SK-N-SH treated with all-trans-retinoic acid at 6 μM for 48 hours (cell line): Measurements from ENCODE around the gene EVA1C.

Experiments
- ATAC-seq: fragments of 200-7000 bp; cut with Tn5 transposase; 3 replicates; pipeline ENCODE4 v1.9.1; 2020; ENCODE audit warnings: mild to moderate bottlenecking, moderate library complexity
- ARNTL ChIP-seq: fragments of 450-650 bp; formaldehyde crosslinking; IDR thresholded peaks from 2 replicates; pipeline ENCODE4 v1.5.0; 2020; ENCODE audit warnings: low read depth, mild to moderate bottlenecking, moderate library complexity, borderline replicate concordance
- BACH2 ChIP-seq: fragments of 250-450 bp; sonication (Bioruptor Pico); IDR thresholded peaks from 2 replicates; pipeline ENCODE4 v1.9.0; 2021; ENCODE audit warnings: mild to moderate bottlenecking, borderline replicate concordance
- CREB5 ChIP-seq: fragments of 250-450 bp; sonication (Bioruptor Pico); IDR thresholded peaks from 2 replicates; pipeline ENCODE4 v1.5.1; 2020; ENCODE audit warnings: low read depth, mild to moderate bottlenecking, moderate library complexity
- CSDC2 ChIP-seq: fragments of 250-450 bp; sonication (Bioruptor Pico); IDR thresholded peaks from 2 replicates; pipeline ENCODE4 v1.5.0; 2020; ENCODE audit warnings: mild to moderate bottlenecking, moderate library complexity
- CSRNP3 ChIP-seq: fragments of 250-450 bp; sonication (Bioruptor Pico); IDR thresholded peaks from 2 replicates; pipeline ENCODE4 v1.5.1; 2021; ENCODE audit warnings: mild to moderate bottlenecking, moderate library complexity
- ESRRG ChIP-seq: fragments of 250-450 bp; sonication (Bioruptor Pico); IDR thresholded peaks from 2 replicates; pipeline ENCODE4 v1.6.1; 2021; ENCODE audit warnings: mild to moderate bottlenecking
- GLIS3 ChIP-seq: fragments of 250-450 bp; sonication (Bioruptor Pico); IDR thresholded peaks from 2 replicates; pipeline ENCODE4 v1.5.0; 2020; ENCODE audit warnings: mild to moderate bottlenecking, moderate library complexity
- ISL1 ChIP-seq: fragments of 250-450 bp; sonication (Bioruptor Pico); IDR thresholded peaks from 2 replicates; pipeline ENCODE4 v2.1.2; 2022; ENCODE audit warnings: mild to moderate bottlenecking, moderate library complexity
- OSR1 ChIP-seq: fragments of 250-450 bp; sonication (Bioruptor Pico); IDR thresholded peaks from 2 replicates; pipeline ENCODE4 v1.8.0; 2022; ENCODE audit warnings: moderate library complexity, mild to moderate bottlenecking, inconsistent platforms
- PATZ1 ChIP-seq: fragments of 250-450 bp; sonication (Bioruptor Pico); IDR thresholded peaks from 2 replicates; pipeline ENCODE4 v1.8.0; 2020; ENCODE audit warnings: mild to moderate bottlenecking, moderate library complexity, borderline replicate concordance
- POU6F1 ChIP-seq: fragments of 250-450 bp; sonication (Bioruptor Pico); IDR thresholded peaks from 2 replicates; pipeline ENCODE4 v1.8.0; 2021; ENCODE audit warnings: low read depth, mild to moderate bottlenecking, moderate library complexity, borderline replicate concordance
- PPARA ChIP-seq: fragments of 250-450 bp; sonication (Bioruptor Pico); IDR thresholded peaks from 2 replicates; pipeline ENCODE4 v1.5.0; 2020; ENCODE audit warnings: mild to moderate bottlenecking, borderline replicate concordance
- RARB ChIP-seq: fragments of 250-450 bp; sonication (Bioruptor Pico); IDR thresholded peaks from 2 replicates; pipeline ENCODE4 v1.8.0; 2021; ENCODE audit warnings: mild to moderate bottlenecking, moderate library complexity
- SNAI2 ChIP-seq: fragments of 250-450 bp; sonication (Bioruptor Pico); IDR thresholded peaks from 2 replicates; pipeline ENCODE4 v1.5.0; 2020; ENCODE audit warnings: mild to moderate bottlenecking, moderate library complexity
- TCF4 ChIP-seq: fragments of 250-450 bp; sonication (Bioruptor Pico); IDR thresholded peaks from 2 replicates; pipeline ENCODE4 v1.8.0; 2021; ENCODE audit warnings: mild to moderate bottlenecking, moderate library complexity, borderline replicate concordance
- TOX ChIP-seq: fragments of 250-450 bp; sonication (Bioruptor Pico); IDR thresholded peaks from 2 replicates; pipeline ENCODE4 v1.8.0; 2021; ENCODE audit warnings: mild to moderate bottlenecking, moderate library complexity, borderline replicate concordance
- ZC3H10 ChIP-seq: fragments of 250-450 bp; sonication (Bioruptor Pico); IDR thresholded peaks from 2 replicates; pipeline ENCODE4 v1.5.1; 2021; ENCODE audit warnings: mild to moderate bottlenecking, moderate library complexity
- ZFP3 ChIP-seq: fragments of 250-450 bp; sonication (Bioruptor Pico); IDR thresholded peaks from 2 replicates; pipeline ENCODE4 v1.5.0; 2020; ENCODE audit warnings: mild to moderate bottlenecking, moderate library complexity
- ZFP30 ChIP-seq: fragments of 450-650 bp; formaldehyde crosslinking; IDR thresholded peaks from 2 replicates; pipeline ENCODE4 v1.5.0; 2022; ENCODE audit warnings: mild to moderate bottlenecking, moderate library complexity
- ZNF70 ChIP-seq: fragments of 450-650 bp; formaldehyde crosslinking; IDR thresholded peaks from 2 replicates; pipeline ENCODE4 v1.5.0; 2020; ENCODE audit warnings: mild to moderate bottlenecking, moderate library complexity
- ZNF8 ChIP-seq: fragments of 450-650 bp; formaldehyde crosslinking; IDR thresholded peaks from 2 replicates; pipeline ENCODE4 v1.5.0; 2020; ENCODE audit warnings: mild to moderate bottlenecking, moderate library complexity

EVA1C gene

GRCh38 chr21:32475162-32475812 lies 62.8 kb downstream of the EVA1C start:
- TF ChIP-seq ZNF70 = no peak
- TF ChIP-seq ISL1 (CRISPR knock-in tag) = no peak
- TF ChIP-seq ZC3H10 (CRISPR knock-in tag) = no peak
- no peak for TF ChIP-seq ZFP3 (CRISPR knock-in tag)
- TF ChIP-seq RARB (CRISPR knock-in tag) = no peak
- no peak for TF ChIP-seq ARNTL (CRISPR knock-in tag)
- no peak for TF ChIP-seq SNAI2 (CRISPR knock-in tag)
- TF ChIP-seq TOX (CRISPR knock-in tag) = no peak
- TF ChIP-seq CREB5 = no peak
- TF ChIP-seq TCF4 (CRISPR knock-in tag) = no peak
- no peak for TF ChIP-seq ESRRG (CRISPR knock-in tag)
- TF ChIP-seq CSRNP3 (CRISPR knock-in tag) = no peak
- no peak for TF ChIP-seq ZFP30 (CRISPR knock-in tag)
- no peak for TF ChIP-seq PPARA (CRISPR knock-in tag)
- TF ChIP-seq POU6F1 (CRISPR knock-in tag) = no peak
- TF ChIP-seq ZNF8 = no peak

GRCh38 chr21:32476661-32477423 lies 64.3 kb downstream of the EVA1C start:
- ATAC-seq = no peak
- TF ChIP-seq BACH2 (CRISPR knock-in tag) (no peak), ZC3H10 (CRISPR knock-in tag) (no peak), CSDC2 (CRISPR knock-in tag) (no peak), POU6F1 (CRISPR knock-in tag) (no peak), PPARA (CRISPR knock-in tag) (no peak), PATZ1 (CRISPR knock-in tag) (no peak), ZNF8 (no peak), ISL1 (CRISPR knock-in tag) (no peak), CSRNP3 (CRISPR knock-in tag) (no peak), RARB (CRISPR knock-in tag) (no peak), OSR1 (CRISPR knock-in tag) (no peak), ESRRG (CRISPR knock-in tag) (no peak), GLIS3 (no peak)
- TF ChIP-seq, all 23 proteins: peak for 0

More at GRCh38 chr21:32475162-32475812, 62.8 kb downstream of the EVA1C start:
- peak; percentile 69 for ATAC-seq
